DOHH2 (cell line): ENCODE data around the gene RARA.

Source experiments
- H3F3A ChIP-seq: fragments of 200-600 bp; sonication (generic), shearing (Covaris generic); 2 replicates; pipeline ENCODE4 v1.6.0; 2016; ENCODE audit warnings: antibody characterized with exemption, mild to moderate bottlenecking; ENCODE audit not compliant: control insufficient read depth, insufficient read depth
- H3K27ac ChIP-seq: fragments of 200-600 bp; sonication (generic); 2 replicates; pipeline ENCODE4 v1.5.1; 2014; ENCODE audit warnings: low read depth, mild to moderate bottlenecking, low read length, moderate library complexity
- H3K27me3 ChIP-seq: fragments of 200-600 bp; sonication (generic); 2 replicates; pipeline ENCODE4 v1.6.1; 2014; ENCODE audit warnings: mild to moderate bottlenecking, low read length, mixed read lengths; ENCODE audit not compliant: control insufficient read depth
- H3K36me3 ChIP-seq: fragments of 200-600 bp; sonication (generic); 2 replicates; pipeline ENCODE4 v1.6.1; 2014; ENCODE audit warnings: mild to moderate bottlenecking, low read length, moderate library complexity, mixed read lengths; ENCODE audit not compliant: control insufficient read depth
- H3K4me1 ChIP-seq: fragments of 200-600 bp; sonication (generic); 2 replicates; pipeline ENCODE4 v1.6.1; 2014; ENCODE audit warnings: mild to moderate bottlenecking, low read length, mixed read lengths; ENCODE audit not compliant: control insufficient read depth
- H3K4me2 ChIP-seq: fragments of 200-600 bp; sonication (generic); 2 replicates; pipeline ENCODE4 v1.6.0; 2014; ENCODE audit warnings: mild to moderate bottlenecking, low read length, moderate library complexity
- H3K4me3 ChIP-seq: fragments of 200-600 bp; sonication (generic); 2 replicates; pipeline ENCODE4 v1.5.1; 2014; ENCODE audit warnings: mild to moderate bottlenecking, low read length, mixed read lengths
- H3K79me2 ChIP-seq: fragments of 200-600 bp; sonication (generic); 2 replicates; pipeline ENCODE4 v1.6.1; 2014; ENCODE audit warnings: mild to moderate bottlenecking, low read length, mixed read lengths; ENCODE audit not compliant: control insufficient read depth
- H3K9me2 ChIP-seq: fragments of 200-600 bp; sonication (generic); replicated peaks from 2 replicates; pipeline ENCODE4 v1.6.1; 2014; ENCODE audit warnings: mild to moderate bottlenecking, low read length, mixed read lengths; ENCODE audit not compliant: control insufficient read depth
- H3K9me3 ChIP-seq: fragments of 200-600 bp; sonication (generic); 2 replicates; pipeline ENCODE4 v1.6.1; 2014; ENCODE audit warnings: antibody characterized with exemption, low read length, mixed read lengths; ENCODE audit not compliant: control insufficient read depth, insufficient read depth
- H4K20me1 ChIP-seq: fragments of 200-600 bp; sonication (generic); 2 replicates; pipeline ENCODE4 v1.6.0; 2014; ENCODE audit warnings: low read depth, mild to moderate bottlenecking, antibody characterized with exemption, low read length, moderate library complexity; ENCODE audit not compliant: control insufficient read depth, insufficient read depth
- EZH2phosphoT487 ChIP-seq: fragments of 200-600 bp; sonication (generic); IDR thresholded peaks from 2 replicates; pipeline ENCODE4 v1.6.1; 2017; ENCODE audit warnings: borderline replicate concordance, mild to moderate bottlenecking, antibody characterized with exemption, low read length, moderate library complexity, mixed read lengths
- TF ChIP-seq, protein P1 (sequence below): fragments of 200-600 bp; sonication (generic); IDR thresholded peaks from one replicate; pipeline ENCODE4 v1.5.1; 2014; ENCODE audit warnings: antibody characterized with exemption, mild to moderate bottlenecking, low read depth, low read length; ENCODE audit not compliant: poor library complexity, severe bottlenecking

RARA gene

DNA sequence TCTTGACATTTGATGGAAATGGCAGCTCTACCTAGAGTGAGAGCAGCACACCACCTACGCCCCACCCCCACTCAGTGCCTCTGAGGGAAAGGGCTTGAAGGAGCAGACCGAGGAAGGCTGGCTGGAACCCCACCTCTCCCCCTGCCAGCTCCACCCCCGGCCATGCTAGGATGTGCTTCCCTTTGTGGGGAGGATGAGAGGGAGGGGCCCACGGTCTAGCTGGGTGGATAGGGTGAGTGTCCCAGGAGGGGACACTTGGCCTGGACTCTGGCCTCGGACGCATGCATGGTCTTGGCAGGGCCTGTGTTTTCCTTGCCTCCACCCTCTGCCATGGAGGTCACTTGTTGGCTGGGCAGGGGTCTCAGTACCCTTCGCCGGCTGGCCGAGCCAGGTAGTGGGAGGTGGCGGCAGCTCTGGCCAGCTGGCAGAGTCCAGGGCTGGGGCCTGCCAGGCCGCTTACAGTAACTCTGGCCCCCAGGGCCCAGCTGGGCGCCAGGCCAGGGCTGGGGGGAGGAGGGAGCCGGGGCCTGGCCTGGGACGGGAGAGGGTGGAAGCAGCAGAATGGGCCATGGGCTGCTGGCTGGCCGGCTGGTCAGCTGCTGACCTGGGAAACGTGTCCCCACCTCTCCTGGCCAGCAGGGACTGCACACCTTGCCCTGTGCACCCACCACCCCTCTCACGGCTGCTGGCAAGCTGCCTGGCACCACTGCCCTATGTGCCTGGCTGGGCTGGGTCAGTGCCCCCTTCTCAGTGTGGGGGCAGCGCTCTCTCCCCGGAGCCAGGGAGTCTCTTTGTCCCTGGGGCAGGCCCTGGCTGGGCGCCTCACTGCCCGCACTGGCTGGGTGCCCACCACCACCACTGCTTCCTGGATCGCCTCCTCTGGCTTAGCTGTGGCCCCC is 23.0 kb downstream of the RARA start:
- Histone ChIP-seq H3K79me2 (peaks cover 33% of the 10 kb centered on the region), H3K4me3 (no peak overlapping the region), H4K20me1 (peaks cover 17% of the 10 kb centered on the region; the same call in 1 of the 2 replicates), H3K9me3 (no peaks in the 10 kb centered on the region), H3K9me2 (no peaks in the 10 kb centered on the region), H3K27ac (no peak overlapping the region), H3F3A (no peaks in the 10 kb centered on the region), H3K4me2 (no peak overlapping the region), H3K27me3 (no peaks in the 10 kb centered on the region), H3K4me1 (peaks cover 28% of the 10 kb centered on the region), H3K36me3 (peaks cover 14% of the 10 kb centered on the region)
- TF ChIP-seq EZH2phosphoT487: no peak
- TF ChIP-seq, protein P1, sequence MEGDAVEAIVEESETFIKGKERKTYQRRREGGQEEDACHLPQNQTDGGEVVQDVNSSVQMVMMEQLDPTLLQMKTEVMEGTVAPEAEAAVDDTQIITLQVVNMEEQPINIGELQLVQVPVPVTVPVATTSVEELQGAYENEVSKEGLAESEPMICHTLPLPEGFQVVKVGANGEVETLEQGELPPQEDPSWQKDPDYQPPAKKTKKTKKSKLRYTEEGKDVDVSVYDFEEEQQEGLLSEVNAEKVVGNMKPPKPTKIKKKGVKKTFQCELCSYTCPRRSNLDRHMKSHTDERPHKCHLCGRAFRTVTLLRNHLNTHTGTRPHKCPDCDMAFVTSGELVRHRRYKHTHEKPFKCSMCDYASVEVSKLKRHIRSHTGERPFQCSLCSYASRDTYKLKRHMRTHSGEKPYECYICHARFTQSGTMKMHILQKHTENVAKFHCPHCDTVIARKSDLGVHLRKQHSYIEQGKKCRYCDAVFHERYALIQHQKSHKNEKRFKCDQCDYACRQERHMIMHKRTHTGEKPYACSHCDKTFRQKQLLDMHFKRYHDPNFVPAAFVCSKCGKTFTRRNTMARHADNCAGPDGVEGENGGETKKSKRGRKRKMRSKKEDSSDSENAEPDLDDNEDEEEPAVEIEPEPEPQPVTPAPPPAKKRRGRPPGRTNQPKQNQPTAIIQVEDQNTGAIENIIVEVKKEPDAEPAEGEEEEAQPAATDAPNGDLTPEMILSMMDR: no peak

DNA sequence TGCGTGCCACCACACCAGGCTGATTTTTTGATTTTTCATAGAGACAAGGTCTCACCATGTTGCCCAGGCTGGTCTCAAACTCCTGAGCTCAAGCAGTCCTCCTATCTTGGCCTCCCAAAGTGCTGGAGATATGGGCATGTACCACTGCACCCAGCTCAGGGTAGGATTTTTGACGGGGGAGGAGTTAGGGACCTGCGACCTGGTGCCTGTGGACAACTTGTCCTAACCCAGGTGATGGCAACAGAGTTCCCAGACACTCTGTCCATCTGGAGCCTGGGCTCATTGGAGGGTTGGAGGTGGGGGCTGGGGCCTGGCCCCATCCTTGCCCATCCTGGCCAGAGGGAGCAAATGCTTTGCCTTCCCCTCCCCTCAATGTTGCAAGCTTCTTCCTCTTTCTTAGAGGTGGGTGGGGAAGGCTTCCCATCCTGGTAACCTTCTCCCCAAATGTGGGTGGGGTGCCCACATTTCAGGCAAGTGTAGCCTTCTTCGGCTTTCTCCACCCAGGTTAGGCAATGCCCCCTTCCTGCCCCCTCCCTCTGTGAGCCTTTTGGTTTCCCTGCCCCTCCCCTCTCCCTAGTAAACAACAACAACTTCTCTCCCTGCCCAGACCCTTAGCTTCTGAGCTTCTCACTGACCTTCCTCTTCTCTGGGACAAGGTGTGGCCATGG is 24.9 kb downstream of the RARA start:
- TF ChIP-seq EZH2phosphoT487: no peak
- TF ChIP-seq, protein P1: no peak
- Histone ChIP-seq H3K27ac (no peak overlapping the region), H4K20me1 (peaks cover 3% of the 10 kb centered on the region; the same call in 1 of the 2 replicates), H3F3A (no peaks in the 10 kb centered on the region), H3K4me2 (no peak overlapping the region), H3K4me1 (peaks cover 32% of the 10 kb centered on the region), H3K79me2 (peaks cover 19% of the 10 kb centered on the region), H3K9me3 (no peaks in the 10 kb centered on the region), H3K27me3 (no peaks in the 10 kb centered on the region), H3K36me3 (peaks cover 17% of the 10 kb centered on the region), H3K9me2 (no peaks in the 10 kb centered on the region), H3K4me3 (no peak overlapping the region)

DNA sequence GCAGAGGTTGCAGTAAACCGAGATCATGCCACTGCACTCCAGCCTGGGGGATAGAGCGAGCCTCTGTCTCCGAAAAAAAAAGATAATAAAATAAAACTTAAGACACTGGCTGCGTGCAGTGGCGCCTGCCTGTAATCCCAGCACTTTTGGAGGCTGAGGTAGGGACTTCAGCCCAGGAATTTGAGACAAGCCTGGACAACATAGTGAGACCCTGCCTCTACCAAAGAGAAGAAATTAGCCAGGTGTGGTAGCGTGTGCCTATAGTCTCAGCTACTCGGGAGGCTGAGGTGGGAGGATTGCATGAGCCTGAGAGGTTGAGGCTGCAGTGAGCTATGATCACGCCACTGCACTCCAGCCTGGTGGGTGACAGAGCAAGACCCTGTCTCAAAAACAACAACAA is 26.6 kb downstream of the RARA start:
- no peak overlapping the region for H3K4me3 ChIP-seq
- no peak overlapping the region for H3K27ac ChIP-seq
- TF ChIP-seq, protein P1: no peak
- H3K9me3 ChIP-seq: no peaks in the 10 kb centered on the region
- no peak overlapping the region for H3K4me2 ChIP-seq
- no peaks in the 10 kb centered on the region for H3K9me2 ChIP-seq
- H3K36me3 ChIP-seq: peaks cover 26% of the 10 kb centered on the region
- no peaks in the 10 kb centered on the region for H3K27me3 ChIP-seq
- H3F3A ChIP-seq: peaks cover 7% of the 10 kb centered on the region
- H3K4me1 ChIP-seq: peaks cover 40% of the 10 kb centered on the region
- H3K79me2 ChIP-seq: peaks cover 8% of the 10 kb centered on the region
- H4K20me1 ChIP-seq: peaks cover 8% of the 10 kb centered on the region; the same call in 1 of the 2 replicates
